ENCODE measurements around the gene GMCL2.

The GMCL2 gene

GRCh38 chr5:178208540-178209227 is 21.5 kb upstream of the GMCL2 start:
- DNase-seq (ENCODE audit: low spot score in 2 of 2) (no peak), ATAC-seq (replicated peaks; ENCODE audit: extremely low read depth, poor library complexity, severe bottlenecking) (no peak)
- Mint-ChIP-seq H3K9me3 (no peaks in the 10 kb centered on the region), H3K27ac (ENCODE audit: low read depth) (no peak overlapping the region), H3K36me3 (ENCODE audit: insufficient read depth) (peaks cover 75% of the 10 kb centered on the region), H3K4me1 (peaks cover 47% of the 10 kb centered on the region), H3K4me3 (no peak overlapping the region), H3K27me3 (no peaks in the 10 kb centered on the region)

GRCh38 chr5:178207917-178208280 is 20.7 kb upstream of the GMCL2 start:
- no peak overlapping the region for H3K4me3 Mint-ChIP-seq
- H3K4me1 Mint-ChIP-seq: peaks cover 41% of the 10 kb centered on the region
- ATAC-seq (replicated peaks; ENCODE audit: extremely low read depth, poor library complexity, severe bottlenecking) (no peak), DNase-seq (ENCODE audit: low spot score in 2 of 2) (no peak)
- H3K9me3 Mint-ChIP-seq: no peaks in the 10 kb centered on the region
- H3K27me3 Mint-ChIP-seq: no peaks in the 10 kb centered on the region
- H3K36me3 Mint-ChIP-seq (ENCODE audit: insufficient read depth): peaks cover 72% of the 10 kb centered on the region
- peak overlapping the region; percentile 76 for H3K27ac Mint-ChIP-seq (ENCODE audit: low read depth)

- peaks cover 70% of the 10 kb centered on the region for H3K36me3 Mint-ChIP-seq (ENCODE audit: insufficient read depth)
- ATAC-seq (replicated peaks; ENCODE audit: extremely low read depth, poor library complexity, severe bottlenecking) (no peak), DNase-seq (ENCODE audit: low spot score in 2 of 2) (no peak)
- no peaks in the 10 kb centered on the region for H3K27me3 Mint-ChIP-seq
- no peaks in the 10 kb centered on the region for H3K9me3 Mint-ChIP-seq
- H3K27ac Mint-ChIP-seq (ENCODE audit: low read depth): peak overlapping the region; percentile 76
- peak overlapping the region; percentile 32 for H3K4me3 Mint-ChIP-seq
- peaks cover 41% of the 10 kb centered on the region for H3K4me1 Mint-ChIP-seq
These were observed 20.2 kb upstream of the GMCL2 start for GRCh38 chr5:178207183-178207916.

- H3K4me1 Mint-ChIP-seq: peaks cover 41% of the 10 kb centered on the region
- no peaks in the 10 kb centered on the region for H3K27me3 Mint-ChIP-seq
- peak overlapping the region; percentile 54 for H3K27ac Mint-ChIP-seq (ENCODE audit: low read depth)
- DNase-seq (ENCODE audit: low spot score in 2 of 2): no peak
- H3K9me3 Mint-ChIP-seq: no peaks in the 10 kb centered on the region
- H3K4me3 Mint-ChIP-seq: peak overlapping the region; percentile 98
- peaks cover 61% of the 10 kb centered on the region for H3K36me3 Mint-ChIP-seq (ENCODE audit: insufficient read depth)
- no peak for ATAC-seq (replicated peaks; ENCODE audit: extremely low read depth, poor library complexity, severe bottlenecking)
These were observed 19.3 kb upstream of the GMCL2 start for GRCh38 chr5:178206166-178207101.

- ATAC-seq (replicated peaks; ENCODE audit: extremely low read depth, poor library complexity, severe bottlenecking) (no peak), DNase-seq (ENCODE audit: low spot score in 2 of 2) (no peak)
- Mint-ChIP-seq H3K36me3 (ENCODE audit: insufficient read depth) (peaks cover 57% of the 10 kb centered on the region), H3K27ac (ENCODE audit: low read depth) (peak overlapping the region; percentile 54), H3K4me3 (peak overlapping the region; percentile 98), H3K4me1 (peaks cover 41% of the 10 kb centered on the region), H3K27me3 (no peaks in the 10 kb centered on the region), H3K9me3 (no peaks in the 10 kb centered on the region)
These were observed 18.5 kb upstream of the GMCL2 start for GRCh38 chr5:178205749-178206047.

DNA sequence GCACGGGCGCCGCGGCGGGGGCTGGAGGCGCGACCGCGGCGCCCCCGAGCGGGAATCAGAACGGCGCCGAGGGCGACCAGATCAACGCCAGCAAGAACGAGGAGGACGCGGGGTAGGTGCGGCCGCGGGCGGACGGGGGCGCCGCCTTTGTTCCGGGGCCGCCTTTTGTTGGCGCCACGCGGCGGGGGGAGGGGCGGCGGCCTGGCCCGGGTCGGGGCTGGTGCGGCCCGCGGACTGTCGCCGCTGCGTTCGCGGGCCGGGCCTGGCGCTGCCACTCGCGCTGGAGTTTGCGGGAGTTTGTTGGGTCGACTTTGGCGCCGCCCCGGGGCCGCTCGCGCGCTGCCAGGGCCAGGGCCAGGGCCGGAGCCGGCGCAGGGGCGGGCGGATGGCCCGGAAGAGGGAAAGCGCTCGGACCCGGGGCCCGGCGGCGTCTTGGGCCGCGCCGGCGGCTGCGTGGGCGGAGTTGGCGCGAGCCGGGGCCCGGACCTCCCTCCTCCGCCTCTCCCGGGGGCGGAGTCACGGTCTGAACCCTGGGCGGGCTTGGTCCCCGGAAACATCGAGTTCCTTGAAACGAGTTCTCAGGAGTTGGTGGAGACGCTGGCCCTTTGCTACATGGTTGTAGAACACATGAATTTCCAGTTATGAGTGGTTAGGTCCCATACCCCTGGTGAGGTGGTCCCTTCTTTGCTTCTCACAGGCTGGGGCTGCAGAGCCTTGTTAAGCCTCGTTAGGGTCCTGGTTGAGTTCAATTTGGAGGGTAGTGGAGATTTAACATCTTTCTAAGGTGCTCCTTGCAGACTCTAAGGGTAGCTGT is 18.0 kb upstream of the GMCL2 start:
- H3K4me1 Mint-ChIP-seq: peaks cover 40% of the 10 kb centered on the region
- peaks cover 52% of the 10 kb centered on the region for H3K36me3 Mint-ChIP-seq (ENCODE audit: insufficient read depth)
- no peaks in the 10 kb centered on the region for H3K9me3 Mint-ChIP-seq
- H3K27me3 Mint-ChIP-seq: no peaks in the 10 kb centered on the region
- peak; percentile 27 for ATAC-seq (replicated peaks; ENCODE audit: extremely low read depth, poor library complexity, severe bottlenecking)
- DNase-seq (ENCODE audit: low spot score in 2 of 2): peak; percentile 31 to 32
- H3K27ac Mint-ChIP-seq (ENCODE audit: low read depth): peak overlapping the region; percentile 54
- H3K4me3 Mint-ChIP-seq: peak overlapping the region; percentile 98

DNA sequence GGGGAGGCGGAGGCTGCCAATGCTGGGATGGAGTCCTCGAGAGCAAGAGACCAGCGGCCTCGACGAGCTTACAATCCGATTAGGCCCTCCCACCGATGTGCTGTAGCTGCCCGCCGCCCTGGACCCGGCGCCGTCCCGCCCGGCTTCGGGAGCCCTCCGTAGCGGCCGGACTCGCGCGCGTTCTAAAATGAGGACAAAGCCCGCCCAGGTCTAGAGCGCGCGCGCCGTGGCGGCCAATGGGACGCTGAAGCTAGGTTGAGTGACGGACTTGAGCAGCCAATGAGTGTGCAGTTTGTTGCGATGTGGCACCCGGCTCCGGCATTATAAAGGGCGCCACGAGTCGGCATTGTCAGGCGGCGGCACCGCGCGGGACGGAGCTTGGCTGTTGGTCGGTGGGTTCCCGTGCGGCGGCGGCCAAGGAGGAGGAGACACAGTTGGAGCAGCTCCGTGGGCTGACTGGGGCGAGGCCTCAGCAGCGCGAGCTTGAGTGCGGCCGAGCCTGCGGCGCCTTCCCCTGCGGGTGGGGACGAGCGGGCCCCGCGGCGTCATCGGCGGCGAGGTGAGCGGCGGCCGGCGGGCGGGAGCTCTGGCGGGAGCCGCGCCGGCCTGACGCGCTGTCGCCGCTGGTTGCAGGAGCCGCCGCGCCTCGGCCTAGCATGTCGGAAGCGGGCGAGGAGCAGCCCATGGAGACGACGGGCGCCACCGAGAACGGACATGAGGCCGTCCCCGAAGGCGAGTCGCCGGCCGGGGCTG is 17.2 kb upstream of the GMCL2 start, which contains the start of gene HNRNPAB:
Gene HNRNPAB, plus strand, starts transcription at position 352 of the 753 bp plus-strand sequence. Its CDS starts 305 bp downstream, at position 657.
- Mint-ChIP-seq H3K4me1 (peaks cover 32% of the 10 kb centered on the region), H3K4me3 (peak within 1 kb of the TSS; percentile 98), H3K27me3 (no peaks in the 10 kb centered on the region), H3K36me3 (ENCODE audit: insufficient read depth) (peaks cover 46% of the 10 kb centered on the region), H3K27ac (ENCODE audit: low read depth) (peak within 1 kb of the TSS; percentile 99), H3K9me3 (no peaks in the 10 kb centered on the region)
- peak; percentile 89 for ATAC-seq (replicated peaks; ENCODE audit: extremely low read depth, poor library complexity, severe bottlenecking)
- DNase-seq (ENCODE audit: low spot score in 2 of 2): peak; percentile 94 to 98

- Mint-ChIP-seq H3K4me3 (peak overlapping the region; percentile 98), H3K9me3 (no peaks in the 10 kb centered on the region), H3K27me3 (no peaks in the 10 kb centered on the region), H3K4me1 (peaks cover 29% of the 10 kb centered on the region), H3K27ac (ENCODE audit: low read depth) (peak overlapping the region; percentile 99), H3K36me3 (ENCODE audit: insufficient read depth) (peaks cover 41% of the 10 kb centered on the region)
- no peak for DNase-seq (ENCODE audit: low spot score in 2 of 2)
- ATAC-seq (replicated peaks; ENCODE audit: extremely low read depth, poor library complexity, severe bottlenecking): no peak
These were observed 16.6 kb upstream of the GMCL2 start for GRCh38 chr5:178203670-178204181.

GRCh38 chr5:178202541-178202940 is 15.4 kb upstream of the GMCL2 start:
- no peak overlapping the region for H3K27ac Mint-ChIP-seq (ENCODE audit: low read depth)
- H3K9me3 Mint-ChIP-seq: no peaks in the 10 kb centered on the region
- peak overlapping the region; percentile 64 for H3K4me3 Mint-ChIP-seq
- ATAC-seq (replicated peaks; ENCODE audit: extremely low read depth, poor library complexity, severe bottlenecking) (no peak), DNase-seq (ENCODE audit: low spot score in 2 of 2) (no peak)
- no peaks in the 10 kb centered on the region for H3K27me3 Mint-ChIP-seq
- peaks cover 22% of the 10 kb centered on the region for H3K4me1 Mint-ChIP-seq
- peaks cover 31% of the 10 kb centered on the region for H3K36me3 Mint-ChIP-seq (ENCODE audit: insufficient read depth)

GRCh38 chr5:178201927-178202235 is 14.7 kb upstream of the GMCL2 start:
- no peak for DNase-seq (ENCODE audit: low spot score in 2 of 2)
- Mint-ChIP-seq H3K36me3 (ENCODE audit: insufficient read depth) (peaks cover 24% of the 10 kb centered on the region), H3K27ac (ENCODE audit: low read depth) (no peak overlapping the region), H3K9me3 (no peaks in the 10 kb centered on the region), H3K4me1 (peaks cover 18% of the 10 kb centered on the region), H3K4me3 (peak overlapping the region; percentile 64), H3K27me3 (no peaks in the 10 kb centered on the region)
- no peak for ATAC-seq (replicated peaks; ENCODE audit: extremely low read depth, poor library complexity, severe bottlenecking)

- ATAC-seq (replicated peaks; ENCODE audit: extremely low read depth, poor library complexity, severe bottlenecking): no peak
- Mint-ChIP-seq H3K27ac (ENCODE audit: low read depth) (no peak overlapping the region), H3K4me1 (peaks cover 13% of the 10 kb centered on the region), H3K36me3 (ENCODE audit: insufficient read depth) (peaks cover 21% of the 10 kb centered on the region), H3K9me3 (no peaks in the 10 kb centered on the region), H3K27me3 (no peaks in the 10 kb centered on the region), H3K4me3 (no peak overlapping the region)
- no peak for DNase-seq (ENCODE audit: low spot score in 2 of 2)
These were observed 14.2 kb upstream of the GMCL2 start for GRCh38 chr5:178201221-178201926.

Data from central memory CD8-positive, alpha-beta T cell (primary cell).